ENCODE measurements around the gene TMEM200A.

The TMEM200A gene

GRCh38 chr6:130426066-130426721 lies 60.4 kb downstream of the TMEM200A start:
- DNase-seq, result no peak

- no peak for DNase-seq
These were observed 65.6 kb downstream of the TMEM200A start for GRCh38 chr6:130431346-130431852.

- no peak for DNase-seq
These were observed 67.0 kb downstream of the TMEM200A start for GRCh38 chr6:130432838-130433237.

- no peak for DNase-seq
These were observed 68.5 kb downstream of the TMEM200A start for GRCh38 chr6:130434174-130434873.

GRCh38 chr6:130435181-130435580 lies 69.4 kb downstream of the TMEM200A start:
- no peak for DNase-seq

GRCh38 chr6:130437961-130438360 lies 72.1 kb downstream of the TMEM200A start:
- no peak for DNase-seq

- DNase-seq, result no peak
These were observed 81.6 kb downstream of the TMEM200A start for GRCh38 chr6:130447374-130447773.

GRCh38 chr6:130452336-130452735 lies 86.5 kb downstream of the TMEM200A start:
- no peak for DNase-seq

GRCh38 chr6:130453230-130453629 lies 87.4 kb downstream of the TMEM200A start:
- peak in 1 of 2 donors; percentile 64 for DNase-seq

- no peak for DNase-seq
These were observed 91.8 kb downstream of the TMEM200A start for GRCh38 chr6:130457605-130458004.

- no peak for DNase-seq
These were observed 93.5 kb downstream of the TMEM200A start for GRCh38 chr6:130459316-130459715.

- no peak for DNase-seq
These were observed 95.1 kb downstream of the TMEM200A start for GRCh38 chr6:130460934-130461333.

GRCh38 chr6:130466052-130466747 lies 100.4 kb downstream of the TMEM200A start:
- DNase-seq, result no peak

GRCh38 chr6:130466748-130467061 lies 100.9 kb downstream of the TMEM200A start:
- DNase-seq, result no peak

- DNase-seq, result peak in 1 of 2 donors; percentile 7
These were observed 101.6 kb downstream of the TMEM200A start for GRCh38 chr6:130467146-130468050.

- no peak for DNase-seq
These were observed 104.9 kb downstream of the TMEM200A start for GRCh38 chr6:130470766-130471165.

- no peak for DNase-seq
These were observed 108.1 kb downstream of the TMEM200A start for GRCh38 chr6:130473886-130474285.

GRCh38 chr6:130482645-130483390 lies 117.0 kb downstream of the TMEM200A start:
- peak in 1 of 2 donors; percentile 19 for DNase-seq

GRCh38 chr6:130485870-130486269 lies 120.1 kb downstream of the TMEM200A start:
- no peak for DNase-seq

- no peak for DNase-seq
These were observed 120.6 kb downstream of the TMEM200A start for GRCh38 chr6:130486417-130486816.

- no peak for DNase-seq
These were observed 123.7 kb downstream of the TMEM200A start for GRCh38 chr6:130489514-130489913.

Data from CD4-positive, alpha-beta T cell treated with Interleukin-4 for 1 hour (primary cell).